ENCODE results near the gene KRTAP10-1. TPM values are rescaled to one million over a fixed set of nuclear protein-coding genes. Genes with fewer than 3 reads are reported as not detected.

The KRTAP10-1 gene
- total RNA-seq, 1 experiment from 2014 or later: not detected

GRCh38 chr21:44523567-44524413, 16.2 kb downstream of the KRTAP10-1 start:
- in situ Hi-C loops (cut with HindIII; ENCODE audit: low pct_unique_long_range_greater_than_20kb, low sequenced_read_pairs): no loop called here
- no peak for DNase-seq (ENCODE audit: low read depth, low spot score)

DNA sequence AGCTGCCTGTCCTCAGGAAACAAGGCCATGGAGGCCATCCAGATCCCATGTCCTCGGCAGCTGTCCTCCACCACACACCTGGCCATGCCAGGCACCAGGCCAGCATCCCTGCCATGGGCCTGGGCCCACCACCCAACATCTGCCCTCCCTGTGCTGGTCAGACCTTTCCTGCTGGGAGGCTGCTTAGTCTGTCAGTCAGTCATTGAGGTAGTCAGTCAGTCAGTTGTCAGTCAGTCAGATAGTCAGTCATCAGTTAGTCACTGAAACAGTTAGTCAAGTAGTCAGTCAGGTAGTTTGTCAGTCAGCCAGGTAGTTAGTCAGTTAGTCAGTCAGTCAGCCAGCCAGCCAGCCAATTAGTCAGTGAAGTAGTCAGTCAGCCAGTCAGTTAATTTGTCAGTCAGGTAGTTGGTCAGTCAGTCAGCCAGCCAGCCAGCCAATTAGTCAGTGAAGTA, 17.2 kb downstream of the KRTAP10-1 start:
- in situ Hi-C loops (cut with HindIII; ENCODE audit: low pct_unique_long_range_greater_than_20kb, low sequenced_read_pairs): no loop called here
- DNase-seq (ENCODE audit: low read depth, low spot score): no peak

- in situ Hi-C loops (cut with HindIII; ENCODE audit: low pct_unique_long_range_greater_than_20kb, low sequenced_read_pairs): no loop called here
- no peak for DNase-seq (ENCODE audit: low read depth, low spot score)
Measured at GRCh38 chr21:44521928-44522752, 17.9 kb downstream of the KRTAP10-1 start.

GRCh38 chr21:44521301-44521927, 18.6 kb downstream of the KRTAP10-1 start:
- in situ Hi-C loops (cut with HindIII; ENCODE audit: low pct_unique_long_range_greater_than_20kb, low sequenced_read_pairs): no loop called here
- no peak for DNase-seq (ENCODE audit: low read depth, low spot score)

DNA sequence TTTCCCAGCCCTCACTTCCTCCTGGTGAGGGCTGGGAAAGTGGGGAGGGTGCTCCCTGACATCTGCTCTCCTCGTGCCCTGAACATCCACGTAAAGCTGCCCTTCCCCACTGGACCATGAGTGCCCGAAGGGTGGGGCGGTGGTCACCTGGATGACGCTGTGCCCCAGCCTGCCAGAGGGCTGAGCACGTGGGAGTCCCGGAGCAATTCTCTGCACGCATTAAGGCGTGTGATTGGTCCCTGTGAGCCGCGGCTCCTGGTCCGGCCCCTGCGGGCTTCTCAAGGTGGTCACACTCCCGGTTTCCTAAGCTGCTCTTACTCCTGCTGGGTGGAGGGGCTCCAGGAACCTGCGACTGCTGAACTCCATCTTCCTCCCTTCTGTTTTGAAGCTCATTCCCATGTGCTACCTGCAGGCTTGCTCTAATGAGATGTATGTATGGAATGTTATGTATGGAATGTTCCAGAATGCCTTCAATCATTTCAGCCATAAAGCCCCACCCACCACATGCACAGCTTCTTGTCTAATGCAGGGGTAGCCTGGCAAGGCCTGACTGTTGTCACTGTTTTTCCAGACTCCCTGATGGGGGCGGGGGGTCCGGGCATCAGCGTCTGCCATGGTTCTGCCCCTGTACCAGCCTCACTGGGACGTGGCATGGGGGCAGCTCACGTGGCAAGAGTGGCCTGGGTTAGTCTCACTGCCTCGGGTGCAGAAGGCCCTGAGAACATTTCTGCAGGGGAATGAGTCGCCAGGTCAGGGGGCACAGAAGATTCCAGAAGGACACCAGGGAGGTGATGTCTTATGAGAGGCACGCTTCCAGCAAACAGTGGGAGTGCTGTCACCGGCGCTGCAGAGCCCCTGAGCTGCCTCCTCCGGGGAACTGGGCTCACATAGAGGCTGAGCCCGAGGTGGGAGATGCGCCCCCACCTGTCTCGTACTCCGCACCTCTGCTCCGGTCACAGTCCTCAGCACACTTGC, 19.4 kb downstream of the KRTAP10-1 start:
- in situ Hi-C loops (cut with HindIII; ENCODE audit: low pct_unique_long_range_greater_than_20kb, low sequenced_read_pairs): no loop called here
- no peak for DNase-seq (ENCODE audit: low read depth, low spot score)

- in situ Hi-C loops (cut with HindIII; ENCODE audit: low pct_unique_long_range_greater_than_20kb, low sequenced_read_pairs): no loop called here
Measured at GRCh38 chr21:44519346-44520325, 20.4 kb downstream of the KRTAP10-1 start.

DNA sequence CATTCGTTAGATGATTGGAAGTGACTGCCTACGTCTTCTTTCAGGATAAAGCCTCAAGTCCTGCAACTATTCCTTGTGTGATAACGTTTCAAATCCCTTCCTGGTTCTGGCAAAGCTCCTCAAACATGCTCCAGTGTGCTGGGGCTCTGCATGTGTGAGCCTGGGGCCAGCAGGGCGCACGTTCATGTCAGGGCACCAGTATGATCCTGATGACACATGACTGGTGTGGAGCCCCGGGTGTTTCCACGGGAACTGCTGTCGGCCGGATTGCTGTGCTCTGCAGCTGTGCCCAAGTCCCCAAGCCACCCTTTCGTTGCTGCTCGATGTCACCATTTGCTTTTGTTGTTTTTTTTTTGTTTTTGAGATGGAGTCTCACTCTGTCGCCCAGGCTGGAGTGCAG, 21.3 kb downstream of the KRTAP10-1 start:
- no peak for DNase-seq (ENCODE audit: low read depth, low spot score)
- in situ Hi-C loops (cut with HindIII; ENCODE audit: low pct_unique_long_range_greater_than_20kb, low sequenced_read_pairs): no loop called here

More at GRCh38 chr21:44519346-44520325, 20.4 kb downstream of the KRTAP10-1 start:
- no peak for DNase-seq (ENCODE audit: low read depth, low spot score)

GRCh38 chr21:44517175-44517899, 22.7 kb downstream of the KRTAP10-1 start:
- in situ Hi-C loops (cut with HindIII; ENCODE audit: low pct_unique_long_range_greater_than_20kb, low sequenced_read_pairs): no loop called here
- peak; percentile 81 for DNase-seq (ENCODE audit: low read depth, low spot score)

GRCh38 chr21:44516828-44517174, 23.2 kb downstream of the KRTAP10-1 start:
- DNase-seq (ENCODE audit: low read depth, low spot score): no peak
- in situ Hi-C loops (cut with HindIII; ENCODE audit: low pct_unique_long_range_greater_than_20kb, low sequenced_read_pairs): no loop called here

DNA sequence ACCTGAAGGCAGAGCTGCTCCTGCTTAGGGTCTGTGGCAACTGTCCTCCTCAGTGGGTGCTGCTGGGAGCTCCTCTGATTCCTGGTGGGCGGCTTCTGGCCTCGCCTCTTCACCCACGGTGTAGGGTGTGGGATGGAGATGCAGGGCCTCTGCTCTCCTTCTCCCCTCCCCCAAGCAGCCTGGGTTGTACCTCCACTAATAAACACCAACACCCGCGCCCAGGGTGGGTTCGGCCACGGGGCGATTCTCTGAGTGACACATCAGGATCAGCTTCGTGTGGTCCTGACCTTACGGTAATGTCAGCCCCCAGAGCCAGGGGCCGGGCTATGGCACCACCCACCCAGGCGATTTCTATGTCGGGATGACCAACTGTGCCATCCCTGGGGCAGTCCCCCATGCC, 23.7 kb downstream of the KRTAP10-1 start:
- in situ Hi-C loops (cut with HindIII; ENCODE audit: low pct_unique_long_range_greater_than_20kb, low sequenced_read_pairs): no loop called here
- no peak for DNase-seq (ENCODE audit: low read depth, low spot score)

DNA sequence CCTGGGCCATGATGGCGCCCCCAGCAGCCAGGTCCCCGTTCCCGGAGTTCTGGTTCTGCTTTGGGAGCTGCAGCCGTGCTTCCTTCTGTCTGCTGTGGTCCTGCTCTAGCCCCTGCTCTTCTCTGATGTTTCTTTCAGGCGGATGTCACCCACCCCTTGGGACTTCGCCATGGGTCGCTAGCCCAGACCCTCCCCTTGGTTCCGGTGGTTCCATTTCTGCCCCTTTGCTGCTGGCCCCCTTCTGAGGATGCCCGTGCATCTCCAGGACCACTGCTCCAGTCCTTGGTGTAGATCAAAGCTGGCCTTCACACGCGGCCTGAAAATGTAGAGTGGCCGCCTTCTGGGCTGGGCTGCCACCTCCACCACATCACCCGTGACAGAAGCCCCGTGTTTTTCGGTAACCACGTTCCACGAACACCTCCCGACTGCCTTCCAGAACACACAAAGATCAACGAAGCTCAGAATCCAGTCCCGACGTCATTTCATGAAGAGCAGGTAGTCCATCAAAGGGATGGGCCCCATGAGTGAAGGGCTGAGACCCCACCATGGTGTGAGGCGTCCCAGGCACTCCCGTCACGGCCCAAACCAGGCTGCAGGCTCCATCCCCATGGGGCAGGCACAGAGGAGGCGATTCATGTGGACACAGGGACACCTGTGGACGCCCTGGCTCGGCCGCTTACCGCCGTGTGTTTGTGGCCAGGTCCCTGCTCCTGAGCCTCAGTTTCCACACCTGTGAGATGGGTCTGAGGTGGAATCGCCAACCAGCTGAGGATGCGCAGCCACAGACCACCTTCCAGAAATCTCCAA, 24.4 kb downstream of the KRTAP10-1 start:
- in situ Hi-C loops (cut with HindIII; ENCODE audit: low pct_unique_long_range_greater_than_20kb, low sequenced_read_pairs): no loop called here
- DNase-seq (ENCODE audit: low read depth, low spot score): no peak

- no peak for DNase-seq (ENCODE audit: low read depth, low spot score)
- in situ Hi-C loops (cut with HindIII; ENCODE audit: low pct_unique_long_range_greater_than_20kb, low sequenced_read_pairs): no loop called here
Measured at GRCh38 chr21:44514746-44515358, 25.1 kb downstream of the KRTAP10-1 start.

GRCh38 chr21:44514218-44514520, 25.8 kb downstream of the KRTAP10-1 start:
- in situ Hi-C loops (cut with HindIII; ENCODE audit: low pct_unique_long_range_greater_than_20kb, low sequenced_read_pairs): no loop called here

GRCh38 chr21:44513389-44514217, 26.4 kb downstream of the KRTAP10-1 start:
- in situ Hi-C loops (cut with HindIII; ENCODE audit: low pct_unique_long_range_greater_than_20kb, low sequenced_read_pairs): no loop called here
- DNase-seq (ENCODE audit: low read depth, low spot score): no peak

More at GRCh38 chr21:44514218-44514520, 25.8 kb downstream of the KRTAP10-1 start:
- DNase-seq (ENCODE audit: low read depth, low spot score): no peak
